ENCODE data around the gene CCDC184.
"Not testable (repeated sequence)": the region's sequence is repeated elsewhere in the genome, so short reads cannot be mapped to it uniquely, and the experiment has no call there.

The CCDC184 gene

DNA sequence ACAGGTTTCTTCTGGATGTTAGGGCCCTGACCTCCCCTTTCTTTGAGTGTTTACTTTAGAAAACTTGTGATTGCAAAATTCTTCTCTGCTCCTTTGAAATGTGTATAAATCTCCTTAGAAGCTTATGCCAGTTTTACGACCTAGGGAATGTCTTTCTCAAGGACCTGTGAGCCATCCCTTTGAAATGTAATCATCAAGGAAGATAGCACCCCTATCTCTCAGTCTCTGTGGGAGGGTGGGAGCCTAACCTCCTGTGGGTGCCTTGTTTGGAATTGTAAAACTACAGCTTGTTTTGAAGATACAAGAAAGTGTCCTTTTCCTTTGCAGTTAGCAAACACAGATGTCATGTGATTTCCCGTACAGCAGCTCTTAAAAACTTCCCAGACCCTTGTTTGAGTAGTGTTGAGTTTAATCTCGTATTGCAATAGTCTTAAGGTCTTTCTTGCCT is 16.4 kb downstream of the CCDC184 start:
- in situ Hi-C loops (cut with HindIII; ENCODE audit: low sequenced_read_pairs), result no loop called here
- H3K4me3 ChIP-seq (ENCODE audit: low read depth, low read length), result no peak overlapping the region
- no peak for DNase-seq (ENCODE audit: low read depth, low spot score)
- TF ChIP-seq, protein P1, sequence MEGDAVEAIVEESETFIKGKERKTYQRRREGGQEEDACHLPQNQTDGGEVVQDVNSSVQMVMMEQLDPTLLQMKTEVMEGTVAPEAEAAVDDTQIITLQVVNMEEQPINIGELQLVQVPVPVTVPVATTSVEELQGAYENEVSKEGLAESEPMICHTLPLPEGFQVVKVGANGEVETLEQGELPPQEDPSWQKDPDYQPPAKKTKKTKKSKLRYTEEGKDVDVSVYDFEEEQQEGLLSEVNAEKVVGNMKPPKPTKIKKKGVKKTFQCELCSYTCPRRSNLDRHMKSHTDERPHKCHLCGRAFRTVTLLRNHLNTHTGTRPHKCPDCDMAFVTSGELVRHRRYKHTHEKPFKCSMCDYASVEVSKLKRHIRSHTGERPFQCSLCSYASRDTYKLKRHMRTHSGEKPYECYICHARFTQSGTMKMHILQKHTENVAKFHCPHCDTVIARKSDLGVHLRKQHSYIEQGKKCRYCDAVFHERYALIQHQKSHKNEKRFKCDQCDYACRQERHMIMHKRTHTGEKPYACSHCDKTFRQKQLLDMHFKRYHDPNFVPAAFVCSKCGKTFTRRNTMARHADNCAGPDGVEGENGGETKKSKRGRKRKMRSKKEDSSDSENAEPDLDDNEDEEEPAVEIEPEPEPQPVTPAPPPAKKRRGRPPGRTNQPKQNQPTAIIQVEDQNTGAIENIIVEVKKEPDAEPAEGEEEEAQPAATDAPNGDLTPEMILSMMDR (IDR thresholded peaks at IDR 0.05; ENCODE audit: low read depth, low read length), result no peak

DNA sequence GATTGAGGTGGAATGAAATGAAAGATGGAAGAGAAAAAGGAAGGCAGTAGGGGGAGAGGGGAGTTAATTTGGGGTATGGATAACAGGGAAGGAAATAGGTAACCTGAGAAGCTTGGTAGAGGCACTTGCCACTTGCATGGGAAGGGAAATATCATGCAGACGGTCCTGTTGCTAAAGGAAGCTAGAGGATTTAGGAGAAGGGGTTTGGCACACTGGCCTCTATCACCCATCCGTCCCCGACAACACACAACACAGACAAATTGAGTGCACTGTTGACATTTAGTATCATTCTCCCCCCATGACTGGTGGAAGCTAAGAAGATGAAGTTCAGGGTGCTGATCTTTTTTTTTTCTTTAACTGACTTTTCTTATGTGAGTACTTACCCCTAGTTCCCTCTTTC is 17.6 kb downstream of the CCDC184 start:
- in situ Hi-C loops (cut with HindIII; ENCODE audit: low sequenced_read_pairs), result no loop called here
- TF ChIP-seq, protein P1 (IDR thresholded peaks at IDR 0.05; ENCODE audit: low read depth, low read length), result no peak
- H3K4me3 ChIP-seq (ENCODE audit: low read depth, low read length), result no peak overlapping the region
- DNase-seq (ENCODE audit: low read depth, low spot score), result no peak

DNA sequence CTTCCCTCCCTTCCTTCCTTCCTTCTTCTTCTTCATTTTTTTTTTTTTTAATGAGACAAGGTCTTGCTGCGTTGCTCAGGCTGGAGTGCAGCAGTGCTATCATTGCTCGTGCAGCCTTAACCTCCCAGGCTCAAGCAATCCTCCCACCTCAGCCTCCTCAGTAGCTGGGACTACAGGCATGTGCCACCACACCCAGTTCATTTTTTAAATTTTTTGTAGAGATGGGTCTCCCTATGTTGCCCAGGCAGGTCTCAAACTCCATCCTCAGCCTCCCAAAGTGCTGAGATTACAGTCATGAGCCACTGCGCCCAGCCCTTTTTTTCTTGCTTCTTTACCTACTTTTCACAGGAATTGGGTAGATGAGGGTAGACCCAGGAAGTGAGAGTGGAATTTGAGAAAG is 18.1 kb downstream of the CCDC184 start:
- H3K4me3 ChIP-seq (ENCODE audit: low read depth, low read length), result no peak overlapping the region
- no peak for DNase-seq (ENCODE audit: low read depth, low spot score)
- TF ChIP-seq, protein P1 (IDR thresholded peaks at IDR 0.05; ENCODE audit: low read depth, low read length), result no peak
- in situ Hi-C loops (cut with HindIII; ENCODE audit: low sequenced_read_pairs), result no loop called here

DNA sequence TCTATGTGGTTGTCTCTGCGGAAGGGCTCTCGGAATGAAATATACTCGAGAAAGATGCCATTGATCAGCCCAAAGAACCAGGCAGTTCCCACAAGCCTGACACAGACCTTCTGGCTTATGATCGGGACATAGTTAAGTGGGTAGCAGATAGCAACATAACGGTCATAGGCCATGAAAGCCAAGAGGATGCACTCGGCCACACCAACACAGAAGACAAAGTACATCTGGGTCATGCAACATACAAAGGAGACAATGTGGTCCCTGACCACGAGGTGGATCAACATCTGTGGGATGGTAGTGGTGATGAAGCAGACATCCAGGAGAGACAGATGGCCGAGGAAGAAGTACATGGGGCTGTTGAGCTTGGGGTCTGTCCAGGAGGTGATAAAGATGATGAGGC is 19.3 kb downstream of the CCDC184 start:
- no peak for DNase-seq (ENCODE audit: low read depth, low spot score)
- H3K4me3 ChIP-seq (ENCODE audit: low read depth, low read length), result no peak overlapping the region
- TF ChIP-seq, protein P1 (IDR thresholded peaks at IDR 0.05; ENCODE audit: low read depth, low read length), result no peak
- in situ Hi-C loops (cut with HindIII; ENCODE audit: low sequenced_read_pairs), result no loop called here

GRCh38 chr12:48203192-48203591 is 19.7 kb downstream of the CCDC184 start, which contains the start of gene OR10AD1:
Gene OR10AD1, minus strand, starts transcription at chr12:48203292. Its CDS starts 0 bp downstream, at chr12:48203292.
- DNase-seq (ENCODE audit: low read depth, low spot score), result no peak
- TF ChIP-seq, protein P1 (IDR thresholded peaks at IDR 0.05; ENCODE audit: low read depth, low read length), result no peak
- in situ Hi-C loops (cut with HindIII; ENCODE audit: low sequenced_read_pairs), result no loop called here
- H3K4me3 ChIP-seq (ENCODE audit: low read depth, low read length), result no peak within 1 kb of the TSS

- H3K4me3 ChIP-seq (ENCODE audit: low read depth, low read length); DNase-seq (ENCODE audit: low read depth, low spot score); in situ Hi-C loops (cut with HindIII; ENCODE audit: low sequenced_read_pairs): not testable (repeated sequence)
Observed at GRCh38 chr12:48209495-48209894, 26.1 kb downstream of the CCDC184 start.

DNA sequence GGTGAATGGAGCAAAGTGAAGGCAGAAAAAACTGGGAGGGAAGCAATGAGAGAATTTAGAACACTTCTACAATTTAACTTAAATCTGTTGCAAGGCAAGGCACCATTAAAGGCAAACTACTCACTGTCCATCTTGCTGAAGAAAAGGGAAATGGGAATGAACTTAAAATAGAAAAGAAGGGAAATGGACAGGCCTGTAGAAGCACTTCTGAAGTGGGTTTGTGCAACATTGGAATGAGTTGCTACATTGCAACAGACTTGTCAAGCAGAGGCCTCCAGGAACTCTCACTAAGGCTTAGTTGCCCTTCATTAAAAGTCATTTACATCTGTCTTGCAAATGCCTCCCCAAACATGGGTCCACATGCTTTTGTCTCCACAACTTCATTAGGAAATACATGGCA is 33.3 kb downstream of the CCDC184 start:
- H3K4me3 ChIP-seq (ENCODE audit: low read depth, low read length), result no peak overlapping the region
- in situ Hi-C loops (cut with HindIII; ENCODE audit: low sequenced_read_pairs), result no loop called here
- TF ChIP-seq, protein P1 (IDR thresholded peaks at IDR 0.05; ENCODE audit: low read depth, low read length), result no peak
- DNase-seq (ENCODE audit: low read depth, low spot score), result no peak

Measured in astrocyte of the spinal cord (primary cell).